Measurements from ENCODE around the gene GRIN2A.

GRIN2A gene

GRCh38 chr16:9845661-9846361 is 336.4 kb downstream of the GRIN2A start:
- no peaks in the 10 kb centered on the region for H3K79me2 ChIP-seq (ENCODE audit: low read length)
- no peaks in the 10 kb centered on the region for H4K20me1 ChIP-seq (ENCODE audit: insufficient read depth, low read length)
- no peak overlapping the region for H3K4me3 ChIP-seq (ENCODE audit: low read length)
- no peaks in the 10 kb centered on the region for H3K27me3 ChIP-seq (replicated peaks; ENCODE audit: insufficient read depth, low read length)
- no peak overlapping the region for H3K27ac ChIP-seq (ENCODE audit: low read length)
- no peaks in the 10 kb centered on the region for H3K9me2 ChIP-seq (replicated peaks; ENCODE audit: insufficient read depth, low read length)
- no peaks in the 10 kb centered on the region for H3K4me1 ChIP-seq (ENCODE audit: low read length)
- H3K9ac ChIP-seq (ENCODE audit: low read length): no peak overlapping the region
- no peak overlapping the region for H2AFZ ChIP-seq (ENCODE audit: low read length)
- no peak overlapping the region for H3K4me2 ChIP-seq (ENCODE audit: low read depth, low read length)
- TF ChIP-seq, protein P1, sequence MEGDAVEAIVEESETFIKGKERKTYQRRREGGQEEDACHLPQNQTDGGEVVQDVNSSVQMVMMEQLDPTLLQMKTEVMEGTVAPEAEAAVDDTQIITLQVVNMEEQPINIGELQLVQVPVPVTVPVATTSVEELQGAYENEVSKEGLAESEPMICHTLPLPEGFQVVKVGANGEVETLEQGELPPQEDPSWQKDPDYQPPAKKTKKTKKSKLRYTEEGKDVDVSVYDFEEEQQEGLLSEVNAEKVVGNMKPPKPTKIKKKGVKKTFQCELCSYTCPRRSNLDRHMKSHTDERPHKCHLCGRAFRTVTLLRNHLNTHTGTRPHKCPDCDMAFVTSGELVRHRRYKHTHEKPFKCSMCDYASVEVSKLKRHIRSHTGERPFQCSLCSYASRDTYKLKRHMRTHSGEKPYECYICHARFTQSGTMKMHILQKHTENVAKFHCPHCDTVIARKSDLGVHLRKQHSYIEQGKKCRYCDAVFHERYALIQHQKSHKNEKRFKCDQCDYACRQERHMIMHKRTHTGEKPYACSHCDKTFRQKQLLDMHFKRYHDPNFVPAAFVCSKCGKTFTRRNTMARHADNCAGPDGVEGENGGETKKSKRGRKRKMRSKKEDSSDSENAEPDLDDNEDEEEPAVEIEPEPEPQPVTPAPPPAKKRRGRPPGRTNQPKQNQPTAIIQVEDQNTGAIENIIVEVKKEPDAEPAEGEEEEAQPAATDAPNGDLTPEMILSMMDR (IDR thresholded peaks at IDR 0.05; ENCODE audit: low read length): no peak
- TF ChIP-seq EZH2phosphoT487 (IDR thresholded peaks at IDR 0.05; ENCODE audit: low read length) (no peak), EZH2 (optimal IDR thresholded peaks at IDR 0.05; ENCODE audit: low read depth, low read length) (no peak)
- H3F3A ChIP-seq (ENCODE audit: insufficient read depth, low read length): no peaks in the 10 kb centered on the region
- H3K36me3 ChIP-seq (replicated peaks; ENCODE audit: insufficient read depth, low read length): no peaks in the 10 kb centered on the region
- H3K9me3 ChIP-seq (replicated peaks; ENCODE audit: insufficient read depth, low read length): no peaks in the 10 kb centered on the region
- DNase-seq: no peak

GRCh38 chr16:9844361-9844760 is 337.9 kb downstream of the GRIN2A start:
- Histone ChIP-seq H3K9me2 (replicated peaks; ENCODE audit: insufficient read depth, low read length) (no peaks in the 10 kb centered on the region), H3K27me3 (replicated peaks; ENCODE audit: insufficient read depth, low read length) (no peaks in the 10 kb centered on the region), H3K36me3 (replicated peaks; ENCODE audit: insufficient read depth, low read length) (no peaks in the 10 kb centered on the region), H3K4me1 (ENCODE audit: low read length) (no peaks in the 10 kb centered on the region), H3K27ac (ENCODE audit: low read length) (no peak overlapping the region), H3K79me2 (ENCODE audit: low read length) (no peaks in the 10 kb centered on the region), H3K4me2 (ENCODE audit: low read depth, low read length) (no peak overlapping the region), H4K20me1 (ENCODE audit: insufficient read depth, low read length) (no peaks in the 10 kb centered on the region), H3K9ac (ENCODE audit: low read length) (no peak overlapping the region), H2AFZ (ENCODE audit: low read length) (no peak overlapping the region), H3K4me3 (ENCODE audit: low read length) (no peak overlapping the region), H3K9me3 (replicated peaks; ENCODE audit: insufficient read depth, low read length) (no peaks in the 10 kb centered on the region), H3F3A (ENCODE audit: insufficient read depth, low read length) (no peaks in the 10 kb centered on the region)
- DNase-seq: no peak
- TF ChIP-seq, protein P1 (IDR thresholded peaks at IDR 0.05; ENCODE audit: low read length): no peak
- TF ChIP-seq EZH2 (optimal IDR thresholded peaks at IDR 0.05; ENCODE audit: low read depth, low read length): no peak
- TF ChIP-seq EZH2phosphoT487 (IDR thresholded peaks at IDR 0.05; ENCODE audit: low read length): no peak

GRCh38 chr16:9843424-9844018 is 338.7 kb downstream of the GRIN2A start:
- Histone ChIP-seq H3K4me3 (ENCODE audit: low read length) (no peak overlapping the region), H3K36me3 (replicated peaks; ENCODE audit: insufficient read depth, low read length) (no peaks in the 10 kb centered on the region), H3K9ac (ENCODE audit: low read length) (no peak overlapping the region), H3K9me3 (replicated peaks; ENCODE audit: insufficient read depth, low read length) (no peaks in the 10 kb centered on the region), H3K79me2 (ENCODE audit: low read length) (no peaks in the 10 kb centered on the region), H3K9me2 (replicated peaks; ENCODE audit: insufficient read depth, low read length) (no peaks in the 10 kb centered on the region), H3F3A (ENCODE audit: insufficient read depth, low read length) (no peaks in the 10 kb centered on the region), H3K4me2 (ENCODE audit: low read depth, low read length) (no peak overlapping the region), H3K27ac (ENCODE audit: low read length) (no peak overlapping the region), H4K20me1 (ENCODE audit: insufficient read depth, low read length) (no peaks in the 10 kb centered on the region), H3K4me1 (ENCODE audit: low read length) (no peaks in the 10 kb centered on the region), H3K27me3 (replicated peaks; ENCODE audit: insufficient read depth, low read length) (no peaks in the 10 kb centered on the region), H2AFZ (ENCODE audit: low read length) (no peak overlapping the region)
- DNase-seq: no peak
- TF ChIP-seq EZH2 (optimal IDR thresholded peaks at IDR 0.05; ENCODE audit: low read depth, low read length) (no peak), EZH2phosphoT487 (IDR thresholded peaks at IDR 0.05; ENCODE audit: low read length) (no peak)
- TF ChIP-seq, protein P1 (IDR thresholded peaks at IDR 0.05; ENCODE audit: low read length): no peak
